Activated CD8-positive, alpha-beta memory T cell treated with anti-CD3 and anti-CD28 coated beads, Interleukin-2, amount 50 U/mL, for 1 hour (primary cell): ENCODE data around the gene HBP1.
"Not testable (repeated sequence)": the region's sequence is repeated elsewhere in the genome, so short reads cannot be mapped to it uniquely, and the experiment has no call there.

Experiments used
- DNase-seq: peaks from one replicate; pipeline ENCODE4 v3.0.0-alpha.2; 2020; ENCODE audit errors: extremely low read depth

Gene HBP1, protein sequence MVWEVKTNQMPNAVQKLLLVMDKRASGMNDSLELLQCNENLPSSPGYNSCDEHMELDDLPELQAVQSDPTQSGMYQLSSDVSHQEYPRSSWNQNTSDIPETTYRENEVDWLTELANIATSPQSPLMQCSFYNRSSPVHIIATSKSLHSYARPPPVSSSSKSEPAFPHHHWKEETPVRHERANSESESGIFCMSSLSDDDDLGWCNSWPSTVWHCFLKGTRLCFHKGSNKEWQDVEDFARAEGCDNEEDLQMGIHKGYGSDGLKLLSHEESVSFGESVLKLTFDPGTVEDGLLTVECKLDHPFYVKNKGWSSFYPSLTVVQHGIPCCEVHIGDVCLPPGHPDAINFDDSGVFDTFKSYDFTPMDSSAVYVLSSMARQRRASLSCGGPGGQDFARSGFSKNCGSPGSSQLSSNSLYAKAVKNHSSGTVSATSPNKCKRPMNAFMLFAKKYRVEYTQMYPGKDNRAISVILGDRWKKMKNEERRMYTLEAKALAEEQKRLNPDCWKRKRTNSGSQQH

DNA sequence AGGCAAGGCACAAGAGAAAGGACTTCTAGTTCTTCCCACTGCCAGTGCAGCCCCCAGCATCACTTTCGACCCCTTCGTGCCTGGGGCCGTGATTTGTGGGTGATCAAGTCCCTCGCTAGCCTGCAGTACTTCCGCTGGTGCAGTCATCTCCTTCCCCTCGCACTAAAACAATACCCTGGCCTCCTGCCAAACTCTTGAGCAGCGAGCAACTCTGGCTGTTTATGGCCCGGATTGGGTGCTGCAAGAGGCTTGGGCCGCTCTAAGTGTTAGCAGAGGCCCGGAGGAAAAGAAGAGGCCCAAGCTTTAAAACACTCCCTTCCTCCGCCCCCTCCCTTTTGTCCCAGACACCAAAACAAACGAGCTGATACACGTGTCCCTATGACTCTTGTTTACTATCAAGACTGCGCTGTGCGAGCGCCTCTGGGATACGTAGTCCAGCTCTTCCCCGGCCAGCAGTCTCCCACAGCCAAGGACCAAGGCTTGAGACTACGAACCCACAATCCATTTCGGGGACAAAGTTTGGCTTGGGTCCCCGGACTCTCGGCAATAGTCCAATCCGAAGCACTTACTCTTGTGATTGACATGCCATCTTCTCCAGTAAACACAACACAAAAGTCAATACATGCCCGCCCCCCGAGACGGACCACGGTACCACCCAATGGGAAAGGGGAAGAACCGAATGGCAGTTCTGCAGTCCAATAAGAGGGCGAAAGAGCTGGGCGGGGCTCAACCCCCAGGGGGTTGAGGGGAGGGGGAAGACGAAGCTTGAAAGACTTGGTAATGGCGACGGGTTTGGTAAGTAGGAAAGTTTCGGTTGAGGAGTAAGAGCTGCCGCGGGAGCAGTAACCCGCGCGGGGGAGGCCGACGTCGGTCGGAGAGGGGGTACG is at the start of gene HBP1:
Gene HBP1 (plus strand): TSS at position 771 of the 887 bp plus-strand sequence. CDS start 10,891 bp downstream, outside the sequence.
- peak; percentile 93 for DNase-seq

DNA sequence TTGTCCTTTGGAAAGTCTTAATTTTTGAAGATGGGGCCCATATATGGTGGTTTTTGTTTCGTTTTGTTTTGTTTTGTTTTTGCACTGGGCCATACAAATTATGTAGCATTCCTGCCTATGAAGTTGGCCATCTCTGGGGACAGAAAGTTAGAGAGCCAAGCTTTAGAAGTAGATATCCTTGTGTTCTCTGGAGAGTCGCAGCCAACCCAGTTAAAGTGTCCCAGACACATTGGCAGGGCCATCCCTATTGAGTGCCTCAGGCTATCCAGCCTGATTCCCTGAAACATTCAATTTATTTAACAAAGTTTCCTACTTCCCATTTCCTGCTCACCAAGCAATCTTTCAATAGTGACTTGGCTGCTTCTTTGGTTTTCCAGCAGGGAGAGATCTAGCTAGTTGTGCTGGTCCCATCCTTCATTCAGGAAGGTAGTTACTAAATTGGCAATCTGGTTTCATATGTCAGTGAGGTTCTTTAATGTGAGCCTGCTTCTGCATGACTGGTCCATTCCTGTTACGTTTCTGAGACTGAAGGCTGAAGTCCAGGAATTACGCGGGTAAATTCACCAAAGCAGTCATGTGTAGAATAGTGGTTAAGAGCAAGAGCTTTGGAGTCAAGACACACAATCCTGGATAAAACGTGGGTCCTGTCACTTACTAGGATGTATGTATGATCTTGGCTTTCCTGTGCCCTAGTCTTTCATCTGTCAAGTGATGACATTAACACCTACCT is 49.3 kb upstream of the HBP1 start:
- no peak for DNase-seq

DNA sequence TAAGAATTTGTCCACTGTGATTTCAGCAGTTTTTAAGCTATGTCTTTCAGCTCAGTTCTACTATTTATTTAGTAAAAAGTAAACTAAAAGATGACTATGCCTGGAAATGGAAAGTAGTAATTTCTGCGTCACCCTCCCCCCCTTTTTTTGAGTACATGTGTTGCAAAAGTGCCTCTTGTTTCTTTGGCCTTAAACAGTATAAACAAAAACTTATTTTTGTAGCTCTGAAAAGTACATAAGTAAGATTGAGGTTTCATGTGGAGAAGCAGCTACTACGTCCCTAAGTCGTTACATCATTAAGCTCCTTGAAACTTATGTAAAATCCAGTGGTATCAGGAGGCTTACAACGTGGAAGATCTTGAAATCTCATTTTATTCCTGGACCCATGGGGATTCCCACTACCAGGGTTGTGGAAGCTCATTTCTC is 46.3 kb upstream of the HBP1 start:
- no peak for DNase-seq

DNA sequence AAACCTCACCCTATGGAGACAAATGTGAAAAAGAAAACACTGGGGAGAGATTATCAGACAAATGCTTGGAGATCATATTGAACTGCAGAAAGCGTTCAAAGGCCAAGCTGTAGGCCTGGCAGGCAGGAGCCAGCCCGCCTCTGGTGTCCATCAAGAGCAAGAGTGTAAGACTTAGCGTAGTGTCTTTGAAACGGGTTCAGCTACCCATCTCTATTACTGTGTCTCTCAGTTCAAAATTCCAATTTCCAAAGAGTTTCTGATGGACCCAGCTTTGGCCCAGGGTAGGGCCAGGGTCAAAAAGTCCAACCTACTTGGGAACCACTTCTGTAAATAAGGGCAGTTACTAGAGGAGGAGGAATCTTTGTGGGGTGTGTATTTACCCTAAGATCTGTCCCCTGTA is 45.4 kb upstream of the HBP1 start:
- DNase-seq = no peak

- DNase-seq = no peak
Measured at GRCh38 chr7:107125475-107125874, 43.3 kb upstream of the HBP1 start.

GRCh38 chr7:107128217-107128616 is 40.6 kb upstream of the HBP1 start:
- DNase-seq = no peak

- no peak for DNase-seq
Measured at GRCh38 chr7:107128748-107129147, 40.1 kb upstream of the HBP1 start.

GRCh38 chr7:107130487-107131220 is 38.1 kb upstream of the HBP1 start:
- no peak for DNase-seq

- DNase-seq = no peak
Measured at GRCh38 chr7:107133396-107133795, 35.4 kb upstream of the HBP1 start.

DNA sequence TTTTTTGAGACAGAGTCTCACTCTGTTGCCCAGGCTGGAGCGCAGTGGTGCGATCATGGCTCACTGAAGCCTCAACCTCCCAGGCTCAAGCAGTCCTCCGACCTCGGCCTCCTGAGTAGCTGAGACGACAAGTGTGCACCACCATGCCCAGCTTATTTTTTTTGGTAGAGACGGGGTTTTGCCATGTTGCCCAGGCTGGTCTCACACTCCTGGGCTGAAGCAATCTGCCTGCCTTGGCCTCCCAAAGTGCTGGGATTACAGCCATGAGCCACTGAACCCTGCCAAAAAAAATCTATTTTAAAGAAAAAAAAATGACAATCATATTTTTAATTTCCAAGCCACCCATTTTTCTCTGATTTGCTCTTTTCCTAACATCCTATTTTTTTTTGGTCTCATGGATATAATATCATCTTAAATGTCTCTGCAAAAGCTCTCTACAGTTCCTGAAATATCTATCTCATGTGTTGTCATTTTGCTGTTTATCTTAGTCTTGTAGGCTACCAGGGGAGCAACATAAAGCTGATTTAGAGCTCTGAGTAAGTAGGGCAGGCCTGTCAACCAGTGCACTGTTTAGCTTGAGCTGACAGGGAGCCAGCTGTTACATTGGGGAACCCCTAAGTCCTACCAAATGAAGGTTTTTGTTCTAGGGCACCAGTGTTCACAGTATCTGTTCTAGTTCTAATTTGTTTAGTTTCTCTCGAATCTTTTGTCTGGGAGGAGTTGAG is 29.9 kb upstream of the HBP1 start:
- no peak for DNase-seq

DNA sequence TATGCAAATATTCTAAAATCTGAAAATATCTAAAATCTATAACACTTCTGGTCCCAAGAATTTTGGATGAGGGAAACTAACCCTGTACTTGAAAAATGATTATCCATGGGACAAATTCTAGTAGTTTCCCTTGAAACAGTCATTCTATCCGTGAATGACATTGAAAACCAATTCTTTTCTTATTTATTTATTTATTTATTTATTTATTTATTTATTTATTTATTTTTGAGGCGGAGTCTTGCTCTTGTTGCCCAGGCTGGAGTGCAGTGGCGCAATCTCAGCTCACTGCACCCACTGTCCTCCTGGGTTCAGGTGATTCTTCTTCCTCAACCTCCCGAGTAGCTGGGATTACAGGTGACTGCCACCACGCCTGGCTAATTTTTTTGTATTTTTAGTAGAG is 24.9 kb upstream of the HBP1 start:
- DNase-seq = not testable (repeated sequence)

- DNase-seq = no peak
Measured at GRCh38 chr7:107145067-107145838, 23.6 kb upstream of the HBP1 start.

GRCh38 chr7:107147464-107148393 is 21.1 kb upstream of the HBP1 start:
- DNase-seq = no peak

- DNase-seq = no peak
Measured at GRCh38 chr7:107148721-107149120, 20.1 kb upstream of the HBP1 start.

DNA sequence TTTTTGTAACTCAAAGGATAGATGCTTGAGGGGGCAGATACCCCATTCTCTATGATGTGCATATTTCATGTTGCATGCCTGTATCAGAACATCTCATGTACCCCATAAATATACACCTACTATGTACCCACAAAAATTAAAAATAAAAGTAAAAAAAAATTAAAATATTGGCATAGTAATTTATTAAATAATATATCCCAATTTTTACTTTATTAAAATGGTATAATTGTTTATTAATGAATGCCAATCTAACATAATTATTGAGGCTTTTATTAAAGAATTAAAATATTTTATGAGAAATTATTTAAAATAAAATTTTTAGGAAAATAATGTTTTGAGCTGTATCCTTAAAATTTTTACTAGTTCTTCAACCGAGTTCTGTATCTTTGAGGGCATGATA is 18.9 kb upstream of the HBP1 start:
- no peak for DNase-seq

DNA sequence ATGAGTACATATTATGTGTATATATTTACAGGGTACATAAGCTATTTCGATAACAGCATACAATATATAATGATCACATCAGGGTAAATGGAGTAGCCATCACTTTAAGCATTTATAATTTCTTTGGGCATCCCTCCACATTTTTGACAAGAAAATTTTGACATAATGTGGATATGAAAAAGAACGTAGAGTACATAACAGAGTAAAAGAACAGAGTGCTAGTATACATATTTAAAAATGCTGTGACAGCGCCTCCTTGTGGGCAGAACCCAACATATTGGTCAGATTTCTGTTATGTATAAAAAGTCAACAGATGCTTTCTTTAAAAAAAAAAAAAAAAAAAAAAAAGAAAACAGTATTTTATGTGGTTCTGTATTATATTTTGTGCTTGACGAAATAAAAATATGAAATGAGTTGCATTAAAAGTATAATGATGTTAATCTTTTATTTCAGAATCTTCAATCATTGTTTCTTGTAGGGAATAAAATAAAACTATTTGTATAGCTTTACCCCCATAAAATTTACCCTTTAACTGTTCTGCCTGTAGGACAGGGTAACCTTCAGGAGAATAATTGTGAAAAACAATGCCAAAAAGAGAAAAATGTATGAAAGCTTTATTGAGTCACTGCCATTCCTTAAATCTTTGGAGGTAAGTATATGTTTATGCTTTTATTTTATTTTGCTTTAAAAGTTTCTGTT is 18.3 kb upstream of the HBP1 start:
- DNase-seq = peak; percentile 53

GRCh38 chr7:107151538-107151937 is 17.3 kb upstream of the HBP1 start:
- DNase-seq = no peak

DNA sequence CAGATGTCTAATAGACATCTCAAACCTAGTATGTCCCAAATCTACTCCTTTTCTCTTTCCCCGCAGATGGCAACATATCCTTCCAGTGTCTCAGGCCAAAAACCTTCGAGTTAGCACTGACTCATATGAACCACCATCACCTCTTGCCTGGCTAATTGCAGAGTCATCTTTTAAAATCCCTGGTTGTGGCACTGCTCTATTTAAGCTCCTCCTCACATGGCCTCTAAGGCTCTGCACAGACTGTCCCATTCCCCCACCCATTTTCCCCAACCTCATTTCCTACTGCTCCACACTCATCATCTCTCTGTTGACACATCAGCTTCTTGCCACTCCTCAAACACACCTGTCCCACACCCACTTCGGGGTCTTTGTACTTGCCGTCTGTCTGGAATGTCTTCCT is 16.8 kb upstream of the HBP1 start:
- no peak for DNase-seq
